GM12878 (cell line): ENCODE measurements around the gene WDR45B. TPM values are rescaled to one million over a fixed set of nuclear protein-coding genes. Genes with fewer than 3 reads are reported as not detected.
"Not testable (repeated sequence)": the region's sequence is repeated elsewhere in the genome, so short reads cannot be mapped to it uniquely, and the experiment has no call there.

Experiments used
- ATAC-seq: fragments of 200-7000 bp; cut with Tn5 transposase; 3 replicates; pipeline ENCODE4 v1.9.1; 2020; ENCODE audit warnings: mild to moderate bottlenecking, moderate library complexity
- BruUV-seq: library from RNA; stranded (reverse); fragments of 400-500 nt; replicated peaks from 2 replicates; lab custom pipeline; 2021; lab: Mats Ljungman, UMichigan
- CTCF ChIA-PET: fragments of 300-600 bp; sonication (Branson Sonifier 250); formaldehyde crosslinking; extraction: SDS; loops from one replicate; lab custom pipeline; 2021; ENCODE audit warnings: inconsistent platforms; lab: Yijun Ruan, JAX
- POLR2A ChIA-PET: fragments of 350-600 bp; formaldehyde crosslinking; extraction: SDS; loops from one replicate; lab custom pipeline; 2021; ENCODE audit warnings: inconsistent platforms; lab: Charles Lee
- RAD21 ChIA-PET: fragments of 300-600 bp; sonication (Branson Sonifier 250); formaldehyde crosslinking; loops from one replicate; lab custom pipeline; 2023; ENCODE audit warnings: antibody characterized with exemption; ENCODE audit not compliant: unreplicated experiment; lab: Charles Lee
- SMC1A ChIA-PET: fragments of 300-600 bp; sonication (Branson Sonifier 250); formaldehyde crosslinking; loops from one replicate; lab custom pipeline; 2023; ENCODE audit not compliant: unreplicated experiment, uncharacterized antibody; lab: Charles Lee
- DNase-seq: peaks from one replicate; pipeline ENCODE4 v3.0.0-alpha.2; 2011; ENCODE audit warnings: low read depth, low spot score
- FAIRE-seq: peaks from 3 replicates; lab custom pipeline; 2011; peaks lifted over from hg19 to GRCh38; lab: Jason Lieb, UNC
- H2AFZ ChIP-seq: 2 replicates; pipeline ENCODE4 v1.6.0; 2011; ENCODE audit warnings: low read depth, low read length, control low read depth; ENCODE audit not compliant: control insufficient read depth
- H3K27ac ChIP-seq: 2 replicates; pipeline ENCODE4 v1.5.1; 2011; ENCODE audit warnings: control low read depth; ENCODE audit not compliant: control insufficient read depth, insufficient read depth
- H3K27me3 ChIP-seq, 2 experiments: replicated peaks in 1 of 2; 2 replicates each; pipeline versions ENCODE4 v1.6.0 to v1.6.1; 2011; ENCODE audit warnings: low read length in 1 of 2; ENCODE audit not compliant: control insufficient read depth in 2 of 2, insufficient read depth in 2 of 2
- H3K36me3 ChIP-seq, 2 experiments: 2 replicates each; pipeline ENCODE4 v1.5.1; 2011; ENCODE audit warnings: low read length in 1 of 2; ENCODE audit not compliant: control insufficient read depth in 2 of 2, insufficient read depth in 2 of 2
- H3K4me1 ChIP-seq: 2 replicates; pipeline ENCODE4 v1.6.1; 2011; ENCODE audit warnings: mild to moderate bottlenecking, low read length, moderate library complexity, mixed read lengths; ENCODE audit not compliant: control insufficient read depth, insufficient read depth
- H3K4me2 ChIP-seq: 2 replicates; pipeline ENCODE4 v1.6.0; 2011; ENCODE audit warnings: control low read depth; ENCODE audit not compliant: control insufficient read depth, insufficient read depth
- H3K4me3 ChIP-seq: fragments of 200-600 bp; sonication (generic); 2 replicates; pipeline ENCODE4 v1.5.1; 2016
- H3K79me2 ChIP-seq: 2 replicates; pipeline ENCODE4 v1.6.0; 2011; ENCODE audit warnings: low read length; ENCODE audit not compliant: control insufficient read depth, insufficient read depth
- H3K9ac ChIP-seq: 2 replicates; pipeline ENCODE4 v1.8.0; 2011; ENCODE audit warnings: low read length, control low read depth, mixed read lengths; ENCODE audit not compliant: control insufficient read depth, insufficient read depth
- H3K9me3 ChIP-seq: replicated peaks from 3 replicates; pipeline ENCODE4 v1.5.1; 2011; ENCODE audit warnings: mild to moderate bottlenecking, low read length; ENCODE audit not compliant: control insufficient read depth, insufficient read depth
- H4K20me1 ChIP-seq: 2 replicates; pipeline ENCODE4 v1.6.0; 2011; ENCODE audit not compliant: control insufficient read depth, insufficient read depth
- POLR2A ChIP-seq: IDR thresholded peaks from 2 replicates; pipeline ENCODE4 v1.6.1; 2011; ENCODE audit warnings: low read depth, mild to moderate bottlenecking, low read length
- WGBS: methylation state at CpG from one replicate; pipeline ENCODE4 v1.1.6; 2016; ENCODE audit warnings: low lambda C conversion rate; ENCODE audit not compliant: insufficient replicate concordance, insufficient coverage; ENCODE audit errors: missing lambda C conversion rate; 5-methylcytosine and 5-hydroxymethylcytosine counted together
- in situ Hi-C: fragments of 300-500 bp; cut with MboI; formaldehyde crosslinking; loops from 9 replicates; pipeline ENCODE4 v1.14.3; 2018; ENCODE audit warnings: mixed read lengths
- intact Hi-C: fragments of 100-400 bp; cut with micrococcal nuclease; formaldehyde crosslinking; loops from one replicate; pipeline ENCODE4 v1.14.2; 2022; ENCODE audit not compliant: unreplicated experiment
- polyA plus RNA-seq, 11 experiments: library from polyadenylated mRNA; depleted of rRNA in 4 of 11; unstranded in 6 of 11; stranded (reverse) in 5 of 11; fragments of >200 nt; fragmentation: Nextera tagmentation in 4 of 11; fragmentation: Illumina TruSeq in 1 of 11; extraction: Ambion mirVana in 4 of 11; extraction: Trizol in 1 of 11; gene quantifications; 1 replicate in 1 of 11; 2 replicates in 10 of 11; pipeline versions ENCODE4 v1.2.1 to v1.2.3, GENCODE V29; 2011 to 2016; ENCODE audit warnings: inconsistent platforms in 2 of 11, missing spikeins in 2 of 11, low read depth in 1 of 11
- total RNA-seq, 4 experiments: library from RNA; depleted of rRNA in 3 of 4; stranded (reverse); fragments of >200 nt in 3 of 4; fragmentation: Illumina TruSeq in 1 of 4; extraction: Trizol in 1 of 4; gene quantifications; 2 replicates each; pipeline versions ENCODE4 v1.2.1 to v1.2.3, GENCODE V29; 2013 to 2021
- TF ChIP-seq, protein P1 (sequence below): fragments of 450-650 bp; IDR thresholded peaks from 2 replicates; pipeline ENCODE4 v1.6.1; 2018; ENCODE audit warnings: mild to moderate bottlenecking, low read depth, moderate library complexity; ENCODE audit not compliant: partially characterized antibody

Gene WDR45B
- total and polyA plus RNA-seq, 10 of the 15 experiments (the other 5 are each of a cell fraction or from before 2014, with no cell fraction given), result 1.0 to 73.7 (median 26.6) TPM

DNA sequence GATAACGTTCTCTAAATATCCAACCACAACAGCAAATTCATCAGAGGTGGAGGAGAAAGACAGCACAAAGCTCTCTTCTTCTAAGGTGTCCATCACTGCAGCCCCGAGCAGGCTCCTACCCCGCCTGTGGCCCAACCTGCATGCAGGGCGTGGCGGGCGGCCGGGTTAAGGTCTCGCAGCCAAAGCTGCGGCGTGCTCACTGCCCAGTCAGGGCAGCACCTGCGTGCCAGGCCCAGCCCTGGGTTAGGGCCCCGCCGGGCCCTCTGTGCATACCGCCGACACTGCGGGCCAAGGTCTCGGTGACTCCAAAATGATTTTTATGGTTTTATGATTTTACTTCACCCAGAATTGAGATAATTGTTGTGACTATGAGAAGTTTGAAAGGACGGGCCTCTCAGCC is 70.9 kb downstream of the WDR45B start (continued):
- TF ChIP-seq, protein P1, sequence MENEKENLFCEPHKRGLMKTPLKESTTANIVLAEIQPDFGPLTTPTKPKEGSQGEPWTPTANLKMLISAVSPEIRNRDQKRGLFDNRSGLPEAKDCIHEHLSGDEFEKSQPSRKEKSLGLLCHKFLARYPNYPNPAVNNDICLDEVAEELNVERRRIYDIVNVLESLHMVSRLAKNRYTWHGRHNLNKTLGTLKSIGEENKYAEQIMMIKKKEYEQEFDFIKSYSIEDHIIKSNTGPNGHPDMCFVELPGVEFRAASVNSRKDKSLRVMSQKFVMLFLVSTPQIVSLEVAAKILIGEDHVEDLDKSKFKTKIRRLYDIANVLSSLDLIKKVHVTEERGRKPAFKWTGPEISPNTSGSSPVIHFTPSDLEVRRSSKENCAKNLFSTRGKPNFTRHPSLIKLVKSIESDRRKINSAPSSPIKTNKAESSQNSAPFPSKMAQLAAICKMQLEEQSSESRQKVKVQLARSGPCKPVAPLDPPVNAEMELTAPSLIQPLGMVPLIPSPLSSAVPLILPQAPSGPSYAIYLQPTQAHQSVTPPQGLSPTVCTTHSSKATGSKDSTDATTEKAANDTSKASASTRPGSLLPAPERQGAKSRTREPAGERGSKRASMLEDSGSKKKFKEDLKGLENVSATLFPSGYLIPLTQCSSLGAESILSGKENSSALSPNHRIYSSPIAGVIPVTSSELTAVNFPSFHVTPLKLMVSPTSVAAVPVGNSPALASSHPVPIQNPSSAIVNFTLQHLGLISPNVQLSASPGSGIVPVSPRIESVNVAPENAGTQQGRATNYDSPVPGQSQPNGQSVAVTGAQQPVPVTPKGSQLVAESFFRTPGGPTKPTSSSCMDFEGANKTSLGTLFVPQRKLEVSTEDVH, result no peak

- TSS peak; percentile 4 for BruUV-seq
- H3K27ac ChIP-seq, H3K27me3 ChIP-seq, SMC1A ChIA-PET, ATAC-seq, H3K4me1 ChIP-seq, H2AFZ ChIP-seq, RAD21 ChIA-PET, in situ Hi-C loops, H3K4me2 ChIP-seq, intact Hi-C loops, FAIRE-seq, H4K20me1 ChIP-seq, DNase-seq, POLR2A ChIA-PET, H3K9me3 ChIP-seq, CTCF ChIA-PET, H3K9ac ChIP-seq, H3K79me2 ChIP-seq, H3K4me3 ChIP-seq: not testable (repeated sequence)
- TF ChIP-seq POLR2A, result 0 out of 2 replicates have a peak, but pooled peaks have one; percentile 29
- 98% methylated on average over 20 of the region's 52 CpGs for WGBS
- peaks cover 13 to 30% of the 10 kb centered on the region in 2 experiments for H3K36me3 ChIP-seq
Measured at GRCh38 chr17:82575581-82576221, 72.5 kb downstream of the WDR45B start.
